HG02938 (cell line): Measurements from ENCODE around the gene HECW1.
"Not testable (repeated sequence)": the region's sequence is repeated elsewhere in the genome, so short reads cannot be mapped to it uniquely, and the experiment has no call there.

Experiments
- ATAC-seq: cut with Tn5 transposase; IDR thresholded peaks from one replicate; pipeline ENCODE4 v1.9.1; 2021; ENCODE audit warnings: mild to moderate bottlenecking, moderate library complexity; ENCODE audit not compliant: unreplicated experiment

Gene HECW1

DNA sequence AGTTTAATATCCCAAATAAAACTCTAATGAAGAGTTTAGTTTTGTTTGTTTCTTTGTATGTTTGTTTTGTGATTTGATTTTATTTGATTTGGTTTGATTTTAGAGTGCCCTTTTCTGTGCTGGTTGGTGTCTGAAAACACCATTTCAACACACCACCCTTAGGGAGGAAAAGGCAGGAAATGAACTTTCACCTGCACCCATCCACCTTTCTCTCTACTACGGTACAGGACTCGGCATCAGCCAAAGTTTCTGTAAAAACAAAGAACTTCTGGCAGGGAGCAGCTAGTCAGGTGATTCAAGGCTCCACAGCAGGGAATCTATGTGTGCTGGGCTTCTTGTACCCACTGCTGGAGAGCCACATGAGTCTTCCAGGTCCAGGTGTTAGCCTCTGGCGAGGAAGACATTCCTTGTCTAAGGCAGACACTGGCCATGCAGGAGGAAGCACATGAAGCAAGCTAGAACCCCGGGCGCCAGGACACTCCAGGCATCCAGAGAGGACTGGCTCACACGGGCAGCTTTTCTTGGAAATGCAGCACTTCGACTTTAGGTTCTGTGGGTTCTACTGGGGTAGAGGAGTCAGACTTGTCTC, 448.4 kb downstream of the HECW1 start:
- no peak for ATAC-seq

DNA sequence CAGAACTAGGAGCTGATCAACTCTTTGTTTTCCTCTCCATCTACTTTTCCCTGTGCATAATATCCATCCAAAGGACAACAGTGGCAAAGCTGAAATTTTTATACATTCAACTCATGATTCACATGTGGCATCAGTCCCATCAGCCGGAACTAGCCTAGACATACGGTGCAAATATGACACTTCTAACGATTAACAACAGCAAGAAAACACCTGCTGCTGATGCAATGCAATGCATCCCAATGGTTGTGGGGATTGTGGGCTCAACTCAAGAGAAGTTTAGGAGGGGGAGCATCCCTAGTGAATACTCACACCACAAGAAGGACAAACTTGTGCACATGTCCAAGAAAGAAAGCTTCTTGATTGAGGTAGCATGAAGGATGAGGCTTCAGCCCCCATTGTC, 449.9 kb downstream of the HECW1 start:
- ATAC-seq = no peak

DNA sequence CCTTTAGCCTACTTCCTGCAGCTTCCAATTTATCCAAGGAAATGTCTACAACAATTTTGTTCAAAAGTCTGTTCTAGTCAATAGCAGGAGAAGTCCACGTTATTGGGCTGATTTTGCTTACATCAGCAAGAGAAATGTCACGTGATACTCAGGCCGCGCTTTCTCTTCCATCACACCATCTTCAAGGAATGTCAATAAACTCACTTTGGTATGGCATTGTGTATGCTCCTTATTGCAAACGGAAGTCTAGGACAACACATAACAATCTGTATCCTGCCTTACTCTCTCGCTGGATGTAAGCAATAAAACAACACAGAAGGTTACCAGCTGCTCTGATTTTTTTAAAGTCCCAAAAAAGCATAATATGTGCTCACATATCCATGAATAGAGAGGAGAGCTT, 453.3 kb downstream of the HECW1 start:
- ATAC-seq = no peak

DNA sequence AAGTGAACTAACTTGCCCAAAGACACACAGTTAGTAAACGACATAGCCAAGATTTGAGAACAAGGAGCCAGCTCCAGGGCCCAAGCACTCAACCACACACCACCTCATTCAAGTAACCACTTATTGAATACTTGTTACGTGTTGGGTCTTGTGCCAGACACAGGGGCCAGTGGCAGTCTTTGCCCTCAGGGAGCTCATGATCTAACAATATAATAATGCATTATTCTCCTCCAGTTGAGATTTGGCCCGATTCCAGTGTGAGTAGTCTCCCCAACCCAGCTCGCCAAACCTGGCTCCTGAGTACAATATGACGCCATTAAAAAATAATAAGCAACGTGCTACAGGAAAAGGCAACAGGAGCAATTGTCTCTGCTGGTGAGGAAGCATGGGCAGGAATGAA, 456.1 kb downstream of the HECW1 start:
- ATAC-seq = no peak

DNA sequence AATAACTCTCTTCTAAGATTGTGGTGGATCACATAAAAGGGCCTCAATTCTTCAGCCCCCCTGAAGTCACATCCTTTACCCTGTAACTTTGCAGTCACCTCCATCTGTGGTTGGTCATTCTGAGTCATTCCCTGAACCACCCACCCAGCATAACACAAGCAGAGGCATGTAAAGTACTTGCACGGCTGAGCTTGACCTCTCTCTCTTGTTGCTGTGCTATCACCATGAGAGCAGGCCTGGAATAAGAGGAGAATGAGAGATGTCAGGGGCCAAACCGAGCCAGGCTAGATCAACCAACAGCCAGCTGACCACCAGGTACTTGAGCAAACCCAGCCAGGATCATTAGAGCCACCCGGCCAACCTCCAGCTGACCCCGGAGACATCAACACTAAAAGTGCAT, 457.0 kb downstream of the HECW1 start:
- peak; percentile 74 for ATAC-seq

DNA sequence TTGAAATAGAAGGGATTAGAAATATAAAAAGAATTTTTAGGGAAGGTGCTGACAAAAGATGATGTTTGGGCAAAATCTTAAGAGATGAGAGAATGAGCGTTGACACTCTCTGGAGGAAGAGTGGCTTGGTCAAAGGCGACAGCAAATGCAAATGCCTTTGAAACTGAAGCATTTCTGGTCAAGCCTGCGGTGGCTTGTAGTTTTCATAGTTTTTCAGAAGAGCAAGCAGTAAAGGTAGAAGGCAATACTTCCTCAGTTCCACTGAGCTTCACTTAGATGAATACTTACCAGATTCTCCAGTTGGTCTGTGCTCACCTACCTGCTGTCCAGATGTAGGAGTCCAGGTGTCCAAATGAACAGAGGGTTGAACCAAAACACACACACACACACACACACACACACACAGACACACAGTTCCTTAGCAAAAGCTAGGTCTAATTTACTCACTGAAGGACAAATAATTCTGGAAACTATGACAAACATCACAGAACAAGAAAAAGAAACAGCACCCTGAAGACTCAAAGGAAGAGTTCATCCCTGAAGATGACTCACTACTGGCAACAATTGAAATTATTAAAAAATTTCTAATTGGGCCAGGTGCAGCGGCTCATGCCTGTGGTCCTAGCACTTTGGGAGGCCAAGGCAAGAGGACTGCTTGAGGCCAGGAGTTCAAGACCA, 458.4 kb downstream of the HECW1 start:
- ATAC-seq = peak; percentile 60

DNA sequence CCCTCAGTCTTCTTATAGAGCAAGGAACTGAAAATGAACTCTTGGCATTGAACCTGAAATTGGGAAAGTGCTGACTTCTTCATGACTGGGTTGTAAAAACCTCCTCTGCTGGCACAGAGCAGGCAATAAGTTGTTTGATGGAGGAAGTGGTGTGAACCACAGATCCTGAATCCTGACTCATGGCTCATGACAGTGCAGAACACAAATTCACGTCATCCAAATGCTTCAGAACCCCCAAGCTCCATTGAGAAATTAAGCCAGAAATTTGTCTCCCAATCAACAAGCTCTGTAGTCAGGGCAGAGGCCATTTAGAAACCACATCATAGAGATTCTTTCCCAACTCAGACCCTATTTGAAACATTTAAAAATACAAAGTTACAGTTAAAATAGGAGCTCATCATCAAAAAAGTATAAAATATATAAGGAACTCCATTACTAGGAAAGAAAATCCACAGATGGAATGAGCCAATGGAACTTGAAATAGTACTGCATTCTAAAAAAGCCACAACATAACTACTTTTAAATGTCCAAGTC, 460.1 kb downstream of the HECW1 start:
- ATAC-seq = no peak

DNA sequence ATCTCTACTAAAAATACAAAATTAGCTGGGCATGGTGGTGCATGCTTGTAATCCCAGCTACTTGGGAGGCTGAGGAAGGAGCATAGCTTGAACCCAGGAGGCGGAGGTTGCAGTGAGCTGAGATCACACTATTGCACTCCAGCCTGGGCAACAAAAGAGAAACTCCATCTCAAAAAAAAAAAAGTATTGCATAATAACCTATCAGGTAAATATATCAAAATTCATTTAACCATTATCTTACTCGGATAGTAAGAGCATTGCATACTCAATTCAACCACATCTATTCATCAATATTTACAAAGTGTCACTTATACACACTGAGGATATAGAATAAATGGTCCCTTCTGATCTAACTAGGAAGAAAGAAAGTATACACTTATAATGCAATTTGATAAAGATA, 461.4 kb downstream of the HECW1 start:
- ATAC-seq = not testable (repeated sequence)

DNA sequence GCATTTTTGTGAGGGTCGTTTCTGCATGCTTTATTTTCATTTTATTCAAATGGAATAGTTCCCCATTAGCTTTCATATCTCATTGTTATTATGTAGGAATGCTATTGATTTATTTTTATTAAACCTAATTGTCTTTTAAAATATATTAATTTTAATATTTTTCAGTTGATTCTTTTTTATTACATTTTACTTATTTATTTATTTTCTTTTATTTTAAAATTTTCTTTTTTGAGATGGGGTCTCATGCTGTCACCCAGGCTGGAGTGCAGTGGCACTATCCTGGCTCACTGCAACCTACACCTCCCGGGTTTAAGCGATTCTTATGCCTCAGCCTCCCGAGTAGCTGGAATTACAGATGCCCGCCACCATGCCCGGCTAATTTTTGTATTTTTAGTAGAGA, 463.1 kb downstream of the HECW1 start:
- no peak for ATAC-seq

DNA sequence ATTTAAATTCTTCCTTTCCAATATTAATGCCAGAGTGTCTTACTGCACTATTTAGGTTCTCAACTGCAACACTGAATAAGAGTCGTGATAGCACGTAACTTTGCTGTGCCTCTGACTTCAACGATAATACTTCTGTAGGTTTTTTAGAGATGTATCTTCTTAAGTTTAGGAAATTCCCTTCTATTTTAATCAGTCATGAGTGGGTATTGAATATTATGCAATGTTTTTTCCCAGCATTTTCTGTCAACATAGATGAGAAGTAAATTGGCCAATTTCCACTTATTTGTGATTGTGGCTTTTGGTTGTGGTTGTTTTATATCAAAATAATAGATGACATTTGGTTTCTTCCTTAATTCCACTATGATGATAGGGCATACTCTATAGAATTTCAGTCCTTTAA, 463.8 kb downstream of the HECW1 start:
- no peak for ATAC-seq

DNA sequence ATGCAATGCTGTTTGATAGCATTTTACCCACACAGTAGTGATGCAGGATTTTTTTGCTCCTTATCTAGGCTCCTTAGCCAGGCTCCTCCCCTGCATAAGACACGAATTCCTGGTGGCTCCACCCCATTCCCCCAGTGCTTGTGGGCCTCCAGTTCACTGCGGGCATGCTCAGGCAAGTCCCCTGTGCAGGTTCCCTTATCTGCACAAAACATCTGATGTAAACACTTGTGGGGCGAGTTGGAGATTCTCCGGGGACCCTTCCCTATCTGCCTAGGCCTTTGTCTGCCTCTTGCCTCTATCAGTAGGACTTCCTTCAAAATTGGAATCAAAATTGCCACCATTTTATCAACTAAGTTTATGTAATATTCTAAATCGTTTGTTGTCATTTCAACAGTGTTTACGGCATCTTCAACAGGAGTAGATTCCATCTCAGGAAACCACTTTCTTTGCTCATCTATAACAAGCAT, 465.1 kb downstream of the HECW1 start:
- no peak for ATAC-seq

DNA sequence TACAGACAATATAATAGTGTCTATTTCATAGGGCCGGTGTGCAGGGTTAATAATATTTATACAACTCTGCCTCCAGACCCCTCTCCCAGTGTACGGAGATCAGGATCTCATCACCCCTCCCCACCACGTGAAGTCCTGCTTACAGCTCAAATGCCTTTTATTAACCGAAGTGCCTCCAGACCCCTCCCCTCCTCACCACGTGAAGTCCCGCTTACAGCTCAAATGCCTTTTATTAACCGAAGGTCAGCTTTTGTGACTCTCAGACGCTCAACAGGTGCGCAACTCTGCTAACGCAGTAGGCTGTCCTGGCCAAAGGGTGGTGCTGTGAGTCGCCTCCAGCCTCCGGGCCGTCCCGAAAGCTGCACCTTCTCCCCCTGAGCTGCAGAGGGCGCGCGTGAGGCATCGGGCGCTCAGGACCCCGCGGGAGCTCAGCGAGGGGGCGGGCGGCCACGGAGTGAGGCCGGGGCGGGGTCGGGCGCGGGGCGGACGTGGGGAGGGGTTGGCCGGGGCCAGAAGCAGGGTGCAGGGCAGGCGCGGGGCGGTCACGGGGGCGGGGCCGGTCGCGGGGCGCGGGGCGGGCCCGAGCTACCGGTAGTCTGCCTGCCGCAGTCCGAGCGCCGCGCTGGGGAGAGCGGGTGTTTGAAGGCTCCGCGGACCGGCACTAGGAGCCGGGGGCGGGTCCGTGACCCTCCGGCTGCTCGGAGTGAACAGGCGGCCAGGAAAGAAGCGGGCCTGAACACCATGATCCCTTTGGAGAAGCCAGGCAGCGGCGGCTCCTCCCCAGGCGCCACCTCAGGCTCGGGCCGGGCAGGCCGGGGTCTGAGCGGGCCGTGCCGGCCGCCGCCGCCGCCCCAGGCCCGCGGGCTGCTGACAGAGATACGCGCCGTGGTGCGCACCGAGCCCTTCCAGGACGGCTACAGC, 470.3 kb downstream of the HECW1 start, which contains the start of gene STK17A:
TSS of gene STK17A (plus strand) at position 606 of the 921 bp plus-strand sequence. CDS start at position 742, 136 bp downstream.
- ATAC-seq = peak; percentile 58

DNA sequence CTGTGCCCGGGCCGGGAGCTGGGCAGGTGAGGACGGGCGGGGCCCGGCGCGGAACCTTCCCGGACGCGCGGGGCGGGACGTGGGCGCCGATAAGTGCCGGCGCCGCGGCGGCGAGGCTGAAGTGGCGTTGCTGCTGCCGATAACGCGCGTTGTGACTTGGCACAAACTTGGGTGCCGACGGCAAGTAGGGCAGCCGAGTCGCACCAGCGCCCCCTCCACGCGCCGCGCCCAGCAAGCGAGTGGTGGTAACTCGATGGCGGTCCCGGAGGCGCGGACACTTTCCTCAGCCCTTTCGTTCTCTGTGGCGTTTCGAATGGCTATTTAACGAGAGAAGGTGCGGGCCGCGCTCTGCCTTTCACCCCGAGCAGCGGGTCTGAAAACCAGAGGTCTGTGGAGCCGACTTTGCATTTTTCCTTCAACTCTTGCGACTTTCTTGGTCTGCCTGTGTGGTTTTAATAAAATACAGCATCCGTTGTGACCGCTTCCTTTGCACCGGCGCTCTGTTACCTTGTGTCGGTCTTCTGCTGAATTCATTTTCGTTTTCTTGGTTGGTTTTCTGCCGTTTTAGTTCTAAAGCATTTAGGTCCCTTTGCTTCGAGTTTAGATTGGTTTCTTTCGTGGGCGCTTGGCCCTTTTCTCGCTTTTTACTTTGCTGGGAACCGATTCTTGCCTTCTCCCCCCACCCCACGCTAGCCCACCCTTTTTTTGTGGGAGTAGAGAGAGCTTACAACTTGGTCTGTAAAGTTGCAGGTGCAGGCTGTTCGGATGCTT, 471.2 kb downstream of the HECW1 start:
- peak; percentile 19 for ATAC-seq

DNA sequence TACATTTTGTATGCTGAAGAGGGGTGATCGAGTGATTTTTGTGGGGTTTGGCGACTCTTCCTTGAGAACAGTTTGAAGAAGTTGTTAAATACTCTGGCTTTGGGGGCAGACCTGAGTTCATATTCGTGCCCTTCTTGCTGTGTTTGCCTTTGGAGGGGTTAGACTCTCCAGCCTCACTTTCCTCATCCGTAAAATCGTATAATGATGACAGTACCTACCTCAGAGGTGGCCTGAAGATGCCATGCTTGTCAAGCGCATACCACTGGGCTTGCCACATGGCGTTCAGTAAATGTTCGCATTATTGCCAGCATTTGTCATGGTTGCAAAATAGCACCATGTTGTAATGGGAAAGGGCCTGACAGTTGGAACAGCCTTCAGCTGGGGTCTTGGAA, 471.7 kb downstream of the HECW1 start:
- no peak for ATAC-seq

DNA sequence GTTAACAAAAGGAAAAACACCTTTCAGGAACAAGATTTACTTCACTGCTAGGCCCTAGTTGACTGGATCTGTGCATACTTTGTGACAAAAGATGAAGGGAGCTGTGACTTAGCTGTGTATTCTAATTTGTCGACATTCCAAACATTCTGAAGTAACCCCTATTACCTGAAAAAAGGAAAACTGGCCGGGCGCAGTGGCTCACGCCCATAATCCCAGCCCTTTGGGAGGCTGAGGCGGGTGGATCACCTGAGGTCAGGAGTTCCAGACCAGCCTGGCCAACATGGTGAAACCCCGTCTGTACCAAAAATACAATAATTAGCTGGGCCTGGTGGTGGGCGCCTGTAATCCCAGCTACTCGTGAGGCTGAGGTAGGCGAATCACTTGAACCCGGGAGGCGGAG, 472.3 kb downstream of the HECW1 start:
- ATAC-seq = not testable (repeated sequence)

DNA sequence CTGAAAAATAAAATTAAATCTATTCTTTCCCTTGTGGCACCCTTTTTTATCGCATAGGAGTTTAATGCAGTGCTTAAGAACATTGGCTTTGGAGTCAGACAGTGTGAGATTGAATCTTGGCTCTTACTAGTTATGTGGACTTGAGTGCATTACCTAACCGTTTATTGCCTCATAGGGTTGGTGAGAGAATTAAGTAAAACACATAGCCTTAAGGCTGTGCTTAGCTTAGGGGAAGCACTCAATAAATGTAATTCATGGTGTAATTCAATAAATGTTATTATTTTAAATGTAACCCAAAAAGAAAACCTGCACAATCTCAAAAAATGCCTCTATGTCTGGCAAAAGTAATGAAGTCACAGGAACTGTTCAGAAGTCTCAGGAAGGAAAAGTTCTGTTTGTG, 473.1 kb downstream of the HECW1 start:
- ATAC-seq = no peak

DNA sequence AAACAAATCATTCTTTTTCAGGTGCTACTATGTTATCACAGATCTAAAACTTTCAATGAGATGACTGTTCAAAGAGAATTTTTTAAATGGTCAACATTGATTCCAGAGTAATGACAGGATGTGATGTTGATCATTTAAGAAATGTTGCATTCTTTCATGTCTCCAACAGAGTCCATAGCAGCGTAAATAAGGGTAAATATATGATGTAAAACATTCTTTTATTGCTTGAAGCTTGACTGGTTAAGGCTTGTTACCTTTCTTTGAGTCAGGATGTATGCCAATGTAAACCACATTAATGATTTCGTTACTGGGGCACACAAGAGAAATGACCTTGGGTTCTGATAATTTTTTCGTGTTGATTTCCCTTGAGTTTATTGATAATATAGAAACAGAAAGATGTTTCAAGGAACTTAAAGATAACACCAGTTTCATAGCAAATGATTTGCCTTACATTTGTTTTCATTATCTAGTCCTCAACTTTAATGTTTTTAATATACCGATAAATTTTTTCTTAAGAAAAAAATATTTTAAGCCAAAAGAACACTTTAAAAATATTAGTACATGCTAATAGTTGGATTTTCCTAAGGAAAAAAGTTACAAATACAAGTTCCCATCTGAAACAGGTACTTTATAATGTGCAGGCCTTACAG, 473.9 kb downstream of the HECW1 start:
- no peak for ATAC-seq

DNA sequence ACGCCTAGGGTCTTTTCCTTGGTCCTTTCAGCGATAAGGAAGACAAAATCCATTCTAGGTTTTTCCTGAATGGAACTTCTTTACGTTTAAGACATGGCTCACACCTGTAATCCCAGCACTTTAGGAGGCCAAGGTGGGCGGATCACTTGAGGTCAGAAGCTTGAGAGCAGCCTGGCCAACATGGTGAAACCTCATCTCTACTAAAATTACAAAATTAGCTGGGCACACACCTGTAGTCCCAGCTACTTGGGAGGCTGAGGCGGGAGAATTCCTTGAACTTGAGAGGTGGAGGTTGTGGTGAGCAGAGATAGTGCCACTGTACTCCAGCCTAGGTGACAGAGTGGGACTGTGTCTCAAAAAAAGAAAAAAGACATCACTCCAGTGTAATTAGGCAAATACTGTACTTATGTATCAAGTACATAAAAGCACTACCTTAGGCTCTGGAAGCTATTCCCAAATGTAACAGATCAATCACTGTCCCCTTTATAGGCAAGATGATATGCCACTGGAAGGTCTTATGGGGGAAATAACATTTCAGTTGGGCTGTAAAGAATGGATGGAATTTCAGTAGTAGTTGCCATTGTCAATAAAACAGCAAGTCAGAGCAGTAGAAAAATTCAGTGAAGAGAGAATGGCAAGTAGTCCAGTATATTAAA, 476.2 kb downstream of the HECW1 start:
- ATAC-seq = no peak

DNA sequence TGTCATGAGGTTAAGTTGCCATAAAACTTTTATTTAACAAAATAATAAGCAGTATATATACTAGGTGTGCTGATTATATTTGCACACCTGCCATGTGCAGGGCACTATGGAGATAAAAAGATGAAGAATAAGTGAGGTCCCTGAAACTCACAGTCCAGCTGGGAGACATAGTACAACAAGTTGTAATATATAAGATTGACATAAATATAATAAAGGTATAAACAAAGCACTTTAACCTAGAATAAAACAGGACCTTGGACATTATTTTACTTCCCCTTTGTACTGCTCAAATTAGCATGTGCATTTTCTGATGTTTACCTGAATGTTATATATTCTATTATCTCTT, 476.7 kb downstream of the HECW1 start:
- no peak for ATAC-seq

DNA sequence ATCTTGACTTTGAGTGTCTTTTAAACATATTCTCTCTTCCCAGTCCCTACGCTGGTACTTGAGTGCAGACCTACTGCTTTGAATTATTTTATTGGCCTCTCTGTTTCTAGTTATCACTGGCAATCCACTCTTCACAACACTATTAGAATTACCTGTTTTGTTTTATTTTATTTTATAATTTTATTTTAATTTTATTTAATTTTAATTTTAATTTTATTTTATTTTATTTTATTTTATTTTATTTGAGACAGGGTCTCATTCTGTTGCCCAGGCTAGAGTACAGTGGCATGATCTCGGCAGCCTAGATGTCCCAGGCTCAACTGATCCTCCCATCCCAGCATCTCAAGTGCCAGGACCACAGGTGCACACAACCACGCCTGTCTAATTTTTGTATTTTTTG, 477.3 kb downstream of the HECW1 start:
- ATAC-seq = no peak
